ENCODE data around the gene IGSF6. TPM values are rescaled to one million over a fixed set of nuclear protein-coding genes. Genes with fewer than 3 reads are reported as not detected.

The IGSF6 gene
- total RNA-seq, 2 donors from 2014 or later = not detected

- Histone ChIP-seq H3K9ac (ENCODE audit: extremely low read depth, low read length, poor library complexity, severe bottlenecking) (no peak overlapping the region), H3K27me3 (ENCODE audit: control insufficient read depth, insufficient read depth, low read length, poor library complexity, severe bottlenecking) (no peaks in the 10 kb centered on the region), H3K4me1 (ENCODE audit: control insufficient read depth, insufficient read depth, low read length) (peaks cover 11% of the 10 kb centered on the region), H3K4me3 (ENCODE audit: low read length) (no peak overlapping the region), H3K36me3 (ENCODE audit: control insufficient read depth, insufficient read depth, low read length) (peaks cover 22% of the 10 kb centered on the region), H3K27ac (ENCODE audit: low read depth, low read length) (no peak overlapping the region), H3K9me3 (ENCODE audit: control insufficient read depth, low read length) (no peaks in the 10 kb centered on the region)
- Mint-ChIP-seq H3K27ac (no peak overlapping the region), H3K27me3 (ENCODE audit: insufficient read depth) (no peaks in the 10 kb centered on the region), H3K36me3 (ENCODE audit: low read depth) (peaks cover 56% of the 10 kb centered on the region), H3K4me1 (peaks cover 25% of the 10 kb centered on the region), H3K9me3 (no peaks in the 10 kb centered on the region), H3K4me3 (no peak overlapping the region)
- TF ChIP-seq CTCF (conservative IDR thresholded peaks at IDR 0.05) = no peak
- no peak for DNase-seq
- WGBS, 2 experiments (ENCODE audit: insufficient coverage in 1 of 2, insufficient read length in 1 of 2) = 41 to 77% methylated on average over 3 to 4 of the region's 4 CpGs
Observed at GRCh38 chr16:21619765-21620425, 32.5 kb downstream of the IGSF6 start.

- WGBS, 2 experiments (ENCODE audit: insufficient coverage in 1 of 2, insufficient read length in 1 of 2) = 86 to 98% methylated on average over 3 to 5 of the region's 5 CpGs
- no peak overlapping the region for H3K27ac Mint-ChIP-seq
- H3K9ac ChIP-seq (ENCODE audit: extremely low read depth, low read length, poor library complexity, severe bottlenecking) = no peak overlapping the region
- peaks cover 17% of the 10 kb centered on the region for H3K36me3 ChIP-seq (ENCODE audit: control insufficient read depth, insufficient read depth, low read length)
- H3K27me3 Mint-ChIP-seq (ENCODE audit: insufficient read depth) = no peaks in the 10 kb centered on the region
- TF ChIP-seq CTCF (conservative IDR thresholded peaks at IDR 0.05) = no peak
- H3K4me1 Mint-ChIP-seq = peaks cover 36% of the 10 kb centered on the region
- no peaks in the 10 kb centered on the region for H3K27me3 ChIP-seq (ENCODE audit: control insufficient read depth, insufficient read depth, low read length, poor library complexity, severe bottlenecking)
- no peak overlapping the region for H3K4me3 Mint-ChIP-seq
- DNase-seq = no peak
- peaks cover 13% of the 10 kb centered on the region for H3K4me1 ChIP-seq (ENCODE audit: control insufficient read depth, insufficient read depth, low read length)
- peaks cover 54% of the 10 kb centered on the region for H3K36me3 Mint-ChIP-seq (ENCODE audit: low read depth)
- H3K9me3 Mint-ChIP-seq = no peaks in the 10 kb centered on the region
- no peak overlapping the region for H3K27ac ChIP-seq (ENCODE audit: low read depth, low read length)
- H3K4me3 ChIP-seq (ENCODE audit: low read length) = no peak overlapping the region
- no peaks in the 10 kb centered on the region for H3K9me3 ChIP-seq (ENCODE audit: control insufficient read depth, low read length)
Observed at GRCh38 chr16:21618281-21618680, 34.1 kb downstream of the IGSF6 start.

- peaks cover 53% of the 10 kb centered on the region for H3K36me3 Mint-ChIP-seq (ENCODE audit: low read depth)
- Histone ChIP-seq H3K4me3 (ENCODE audit: low read length) (no peak overlapping the region), H3K27ac (ENCODE audit: low read depth, low read length) (no peak overlapping the region), H3K9me3 (ENCODE audit: control insufficient read depth, low read length) (no peaks in the 10 kb centered on the region), H3K27me3 (ENCODE audit: control insufficient read depth, insufficient read depth, low read length, poor library complexity, severe bottlenecking) (no peaks in the 10 kb centered on the region), H3K36me3 (ENCODE audit: control insufficient read depth, insufficient read depth, low read length) (peaks cover 16% of the 10 kb centered on the region), H3K9ac (ENCODE audit: extremely low read depth, low read length, poor library complexity, severe bottlenecking) (no peak overlapping the region), H3K4me1 (ENCODE audit: control insufficient read depth, insufficient read depth, low read length) (peaks cover 13% of the 10 kb centered on the region)
- no peak for DNase-seq
- H3K4me1 Mint-ChIP-seq = peaks cover 39% of the 10 kb centered on the region
- H3K27ac Mint-ChIP-seq = no peak overlapping the region
- WGBS, 2 experiments (ENCODE audit: insufficient coverage in 1 of 2, insufficient read length in 1 of 2) = 94 to 97% methylated on average over 2 to 3 of the region's 3 CpGs
- no peak overlapping the region for H3K4me3 Mint-ChIP-seq
- no peak for TF ChIP-seq CTCF (conservative IDR thresholded peaks at IDR 0.05)
- H3K9me3 Mint-ChIP-seq = no peaks in the 10 kb centered on the region
- no peaks in the 10 kb centered on the region for H3K27me3 Mint-ChIP-seq (ENCODE audit: insufficient read depth)
Observed at GRCh38 chr16:21617607-21618006, 34.8 kb downstream of the IGSF6 start.

All from endodermal cell (in vitro differentiated cells).